Endodermal cell (in vitro differentiated cells): ENCODE measurements around the gene ILKAP. TPM values are rescaled to one million over a fixed set of nuclear protein-coding genes. Genes with fewer than 3 reads are reported as not detected.

ENCODE experiments used
- total RNA-seq, 2 donors: library from RNA; stranded (reverse); fragmentation: NEBNext Ultra II Directional in 1 of 2; extraction: Animal tissue kit (Norgen Biotek cat#: 25700) in 1 of 2; gene quantifications; 2 replicates in 1 of 2; 3 replicates in 1 of 2; pipeline ENCODE4 v1.2.1, GENCODE V29; 2021

ILKAP gene
- total RNA-seq, 2 donors from 2014 or later, result 40.9 to 46.4 TPM

Other genes starting within 250 kb of the ILKAP start
- gene UBE2F, start 236.7 kb downstream of the ILKAP start, total RNA-seq, result 10 to 100 TPM; 58.3 to 59.2 TPM
- 10 to 100 TPM; 39.0 to 45.0 TPM for gene SCLY, start 142.7 kb downstream of the ILKAP start, total RNA-seq
- gene ESPNL, start 103.4 kb downstream of the ILKAP start, total RNA-seq, result under 1 TPM; 0.15 to 0.86 TPM
- gene KLHL30, start 65.0 kb downstream of the ILKAP start, total RNA-seq, result not detected
- gene ERFE, start 44.7 kb downstream of the ILKAP start, total RNA-seq, result 1 to 10 TPM in 1 of 2 donors, under 1 TPM in 1; 0.48 to 1.6 TPM
- 10 to 100 TPM; 17.8 to 26.3 TPM for gene HES6, start 36.3 kb upstream of the ILKAP start, total RNA-seq
- 10 to 100 TPM in 1 of 2 donors, 1 to 10 TPM in 1; 9.7 to 13.5 TPM for gene PER2, start 84.9 kb upstream of the ILKAP start, total RNA-seq
- gene TRAF3IP1, start 116.8 kb upstream of the ILKAP start, total RNA-seq, result 10 to 100 TPM; 21.9 to 28.3 TPM
- gene ASB1, start 223.2 kb upstream of the ILKAP start, total RNA-seq, result 10 to 100 TPM; 39.0 to 39.6 TPM